ENCODE data around the gene CPSF4L.
A peak's percentile ranks its signal among the peaks of the same experiment; 100 is the strongest.
"Not testable (repeated sequence)": the region's sequence is repeated elsewhere in the genome, so short reads cannot be mapped to it uniquely, and the experiment has no call there.

The CPSF4L gene

DNA sequence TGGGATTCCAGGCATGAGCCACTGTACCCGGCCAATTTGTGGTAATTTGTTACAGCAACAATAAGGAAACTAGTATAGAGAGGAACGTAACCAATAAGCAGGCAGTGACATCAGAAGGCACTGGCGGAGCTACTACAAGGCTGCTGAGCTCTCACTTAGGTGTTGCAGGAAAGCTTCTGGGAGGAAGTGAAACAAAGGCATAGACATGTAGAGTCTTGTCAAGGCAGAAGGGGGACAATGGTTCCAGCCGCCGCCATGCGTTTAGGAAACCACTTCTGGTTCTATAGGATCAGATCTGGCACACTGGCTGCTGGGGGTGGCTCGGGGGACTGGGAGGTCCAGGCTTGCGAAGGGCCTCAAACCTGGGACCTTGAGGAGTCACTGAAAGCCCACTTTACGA is 9.4 kb upstream of the CPSF4L start:
- DNase-seq (ENCODE audit: low read depth, low spot score): peak; percentile 60
- peak overlapping the region; percentile 40 for H3K27ac ChIP-seq

DNA sequence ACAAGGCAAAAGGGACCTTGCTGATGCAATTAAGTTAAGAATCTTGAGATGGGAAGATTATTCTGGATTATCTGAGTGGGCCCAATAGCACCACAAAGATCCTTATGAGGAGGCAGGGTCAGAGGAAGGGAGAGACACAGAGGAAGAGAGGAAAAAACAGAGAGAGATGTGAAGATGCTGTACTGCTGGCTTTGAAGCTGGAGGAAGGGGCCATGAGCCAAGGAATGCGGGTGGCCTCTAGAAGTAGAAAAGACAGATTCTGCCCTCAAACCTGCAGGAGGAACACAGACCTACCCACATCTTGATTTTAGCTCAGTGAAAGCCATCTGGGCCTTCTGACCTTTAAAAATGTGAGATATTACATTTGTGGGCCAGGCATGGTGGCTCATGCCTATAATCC is 8.1 kb upstream of the CPSF4L start:
- H3K27ac ChIP-seq: no peak overlapping the region
- no peak for DNase-seq (ENCODE audit: low read depth, low spot score)

DNA sequence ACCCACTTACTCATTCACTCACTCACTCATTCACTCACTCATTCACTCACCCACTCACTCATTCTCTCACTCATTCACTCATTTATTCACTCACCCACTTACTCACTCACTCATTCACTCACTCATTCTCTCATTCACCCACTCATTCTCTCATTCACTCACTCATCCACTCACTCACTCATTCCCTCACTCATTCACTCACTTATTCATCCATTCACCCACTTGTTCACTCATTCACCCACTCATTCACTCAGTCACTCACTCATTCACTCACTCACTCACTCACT is 7.6 kb upstream of the CPSF4L start:
- no peak for DNase-seq (ENCODE audit: low read depth, low spot score)
- H3K27ac ChIP-seq: no peak overlapping the region

DNA sequence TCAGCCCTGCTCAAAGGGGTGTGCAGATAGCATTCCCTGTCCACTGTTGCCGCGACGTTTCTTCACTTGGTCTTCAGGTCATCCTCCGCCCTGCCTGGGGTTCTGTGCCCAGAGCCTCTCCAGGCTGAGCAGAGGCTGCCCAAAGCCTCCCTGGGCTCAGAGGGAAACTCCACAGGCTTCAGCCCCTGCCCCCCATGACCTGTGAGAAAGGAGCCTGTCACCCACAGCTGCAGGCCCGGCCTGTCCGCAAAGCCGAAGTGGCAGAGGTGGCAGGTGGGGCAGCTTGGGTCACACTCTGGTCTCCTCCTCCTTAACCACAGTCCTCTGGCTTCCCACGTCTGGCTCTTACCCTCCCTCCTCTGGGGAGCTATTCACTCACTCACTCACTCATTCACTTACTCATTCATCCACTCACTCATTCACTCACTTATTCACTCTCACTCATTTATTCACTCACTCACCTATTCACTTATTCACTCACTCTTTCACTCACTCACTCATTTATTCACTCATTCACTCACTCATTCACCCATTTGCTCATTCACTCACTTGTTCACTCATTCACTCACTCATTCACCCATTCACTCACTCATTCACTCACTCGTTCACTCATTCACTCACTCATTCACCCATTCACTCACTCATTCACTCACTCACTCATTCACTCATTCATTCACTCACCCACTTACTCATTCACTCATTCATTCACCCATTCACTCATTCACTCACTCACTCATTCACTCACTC is 7.1 kb upstream of the CPSF4L start:
- no peak for DNase-seq (ENCODE audit: low read depth, low spot score)
- H3K27ac ChIP-seq: no peak overlapping the region

DNA sequence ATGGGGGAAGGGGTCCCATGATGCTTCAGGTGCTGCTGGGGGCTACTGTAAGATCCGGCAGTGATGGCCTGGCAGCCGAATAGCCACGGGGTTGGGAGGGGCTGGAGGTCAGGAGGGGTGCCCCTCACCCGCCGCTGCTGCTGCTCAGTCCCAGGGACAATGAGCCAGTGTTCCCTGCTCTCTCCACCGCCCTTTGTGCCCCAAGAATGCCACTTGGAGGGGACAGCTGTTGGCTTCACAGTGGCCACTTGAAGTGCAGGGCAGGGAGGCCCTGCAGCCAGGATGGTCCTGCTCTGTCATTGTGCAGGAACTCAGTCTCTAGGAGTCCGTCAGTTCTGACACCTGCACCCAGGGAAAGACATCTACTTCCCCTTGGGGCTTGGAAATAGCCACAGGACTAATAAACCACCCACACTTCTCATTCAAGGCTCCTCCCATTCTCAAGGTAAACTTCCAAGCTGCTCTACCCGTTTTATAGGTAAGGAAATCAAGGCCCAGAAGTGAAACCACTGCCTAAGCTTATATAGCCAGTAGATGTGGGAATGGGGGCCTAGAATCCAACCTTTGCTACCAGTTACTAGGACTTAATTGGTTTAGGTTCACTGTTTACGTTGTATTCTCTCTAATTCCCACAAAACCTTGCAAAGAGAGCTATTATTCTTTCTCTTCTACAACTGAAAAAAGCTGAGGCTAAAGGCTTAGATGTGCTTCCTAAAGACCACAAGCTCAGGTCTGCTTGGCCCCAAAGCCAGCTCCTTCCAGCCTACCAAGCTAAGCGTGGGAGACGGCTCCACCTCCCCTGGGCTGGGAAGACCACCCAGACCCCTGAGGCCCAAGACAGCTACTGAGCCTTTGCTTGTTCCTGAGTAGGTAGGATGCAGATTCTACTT is 6.2 kb upstream of the CPSF4L start:
- DNase-seq (ENCODE audit: low read depth, low spot score): no peak
- H3K27ac ChIP-seq: no peak overlapping the region

DNA sequence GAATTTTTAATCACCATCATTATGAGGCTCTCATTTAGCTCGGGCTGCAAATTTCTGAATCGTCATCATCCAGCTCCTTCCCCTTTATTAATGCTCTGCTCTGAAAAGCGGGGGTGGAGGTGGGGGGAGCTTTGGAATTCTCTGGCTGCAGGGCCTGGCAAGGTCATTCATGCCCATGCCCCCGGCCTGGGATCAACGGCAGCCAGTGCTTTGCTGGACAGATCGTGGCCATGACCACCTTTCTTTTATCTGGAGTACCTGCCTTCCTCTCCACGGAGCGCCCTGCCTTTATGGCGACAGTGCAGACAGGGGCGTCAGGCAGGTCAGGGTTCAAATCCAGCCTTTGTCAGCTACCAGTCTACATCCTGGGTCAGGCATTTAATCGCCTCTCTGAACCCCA is 5.1 kb upstream of the CPSF4L start:
- no peak for DNase-seq (ENCODE audit: low read depth, low spot score)
- no peak overlapping the region for H3K27ac ChIP-seq

DNA sequence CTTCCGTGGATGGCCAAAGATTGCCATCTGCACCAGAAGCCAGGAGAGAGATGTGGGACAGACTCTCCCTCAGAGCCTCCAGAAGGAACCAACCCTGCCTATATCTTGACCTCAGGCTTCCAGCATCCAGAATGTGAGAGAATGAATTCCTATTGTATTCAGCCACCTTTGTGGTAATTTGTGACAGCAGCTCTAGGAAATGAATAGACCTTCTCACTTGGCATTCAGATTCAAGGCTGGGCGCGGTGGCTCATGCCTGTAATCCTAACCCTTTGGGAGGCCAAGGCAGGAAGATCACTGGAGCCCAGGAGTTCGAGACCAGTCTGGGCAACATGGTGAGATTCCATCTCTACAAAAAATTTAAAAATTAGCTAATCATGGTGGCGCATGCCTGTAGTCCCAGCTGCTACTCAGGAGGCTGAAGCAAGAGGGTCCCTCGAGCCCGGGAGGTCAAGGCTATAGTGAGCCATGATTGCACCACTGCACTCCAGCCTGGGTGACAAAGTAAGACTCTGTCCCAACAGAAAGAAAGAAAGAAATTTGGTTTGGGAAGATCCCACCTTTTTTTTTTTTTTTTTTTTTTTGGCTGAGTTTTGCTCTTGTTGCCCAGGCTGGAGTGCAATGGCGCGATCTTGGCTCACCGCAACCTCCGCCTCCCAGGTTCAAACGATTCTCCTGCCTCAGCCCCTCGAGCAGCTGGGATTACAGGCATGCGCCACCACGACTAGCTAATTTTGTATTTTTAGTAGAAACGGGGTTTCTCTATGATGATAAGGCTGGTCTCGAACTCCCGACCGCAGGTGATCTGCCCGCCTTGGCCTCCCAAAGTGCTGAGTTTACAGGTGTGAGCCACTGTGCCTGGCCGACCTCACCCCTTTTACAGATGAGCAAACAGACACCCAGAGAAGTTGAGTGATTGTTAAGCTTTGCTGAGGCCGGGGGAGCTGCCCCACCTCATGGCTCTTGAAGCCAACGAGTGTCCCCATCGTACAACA is 4.3 kb upstream of the CPSF4L start:
- DNase-seq (ENCODE audit: low read depth, low spot score): no peak

DNA sequence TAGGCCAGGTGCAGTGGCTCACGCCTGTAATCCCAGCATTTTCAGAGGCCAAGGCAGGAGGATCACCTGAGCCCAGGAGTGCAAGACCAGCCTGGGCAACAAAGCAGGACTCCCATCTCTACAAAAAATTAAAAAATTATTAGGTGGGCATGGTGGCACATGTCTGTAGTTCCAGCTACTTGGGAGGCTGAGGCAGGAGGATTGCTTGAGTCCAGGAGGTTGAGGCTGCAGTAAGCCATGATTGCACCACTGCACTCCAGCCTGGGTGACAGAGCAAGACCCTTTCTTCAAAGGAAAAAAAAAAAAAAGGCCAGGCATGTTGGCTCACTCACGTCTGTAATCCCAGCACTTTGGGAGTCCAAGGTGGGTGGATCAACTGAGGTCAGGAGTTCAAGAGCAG is 2.8 kb upstream of the CPSF4L start:
- H3K27ac ChIP-seq; DNase-seq (ENCODE audit: low read depth, low spot score): not testable (repeated sequence)

More for the DNA sequence above, 4.3 kb upstream of the CPSF4L start:
- H3K27ac ChIP-seq: no peak overlapping the region

DNA sequence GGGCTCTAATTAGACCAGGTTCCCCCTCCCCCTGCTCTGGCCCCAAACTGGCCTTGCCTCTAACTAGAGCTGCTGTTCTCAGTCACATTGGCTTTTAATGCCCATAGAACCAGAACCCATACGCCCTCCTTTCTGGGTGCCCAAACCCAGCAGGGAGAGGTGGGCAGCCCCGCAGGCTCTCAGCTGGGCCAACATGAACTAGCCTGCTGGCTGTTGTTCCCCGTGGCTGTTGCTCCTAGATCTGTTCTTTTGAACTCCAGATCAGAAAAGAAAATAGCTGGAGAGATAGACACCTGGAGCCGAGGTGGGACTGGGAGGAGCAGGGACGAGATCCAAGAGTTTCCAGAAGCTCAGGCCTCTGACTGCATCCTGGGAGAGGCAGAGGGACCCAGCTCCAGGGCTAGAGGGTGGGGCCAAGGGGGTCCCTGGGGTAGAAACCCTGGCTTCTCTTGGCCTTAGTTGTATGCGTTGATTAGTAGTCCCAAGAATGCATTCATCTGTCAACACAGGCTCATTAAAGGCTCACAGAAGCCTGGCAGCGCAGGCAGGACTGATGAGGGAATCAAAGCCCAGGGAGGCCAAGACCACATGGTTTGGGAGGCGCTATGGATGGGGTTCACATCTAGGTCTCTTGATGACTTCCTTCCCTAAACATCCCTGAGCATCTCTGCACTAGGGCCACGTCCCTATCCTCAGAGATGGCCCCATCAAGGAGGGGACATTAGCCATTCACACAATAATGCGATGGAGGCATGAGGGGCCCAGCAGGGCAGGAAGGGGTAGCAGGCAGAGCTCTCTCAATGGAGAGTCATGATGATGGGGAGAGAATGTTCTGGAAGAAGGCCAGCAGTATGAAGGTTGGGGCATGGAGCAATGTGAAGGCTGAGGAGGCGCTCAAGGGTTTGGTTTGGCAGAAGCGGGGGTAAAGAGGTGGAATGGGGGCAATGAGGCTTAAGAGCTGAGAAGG is 1.3 kb upstream of the CPSF4L start:
- DNase-seq (ENCODE audit: low read depth, low spot score): no peak
- peak overlapping the region; percentile 19 for H3K27ac ChIP-seq

DNA sequence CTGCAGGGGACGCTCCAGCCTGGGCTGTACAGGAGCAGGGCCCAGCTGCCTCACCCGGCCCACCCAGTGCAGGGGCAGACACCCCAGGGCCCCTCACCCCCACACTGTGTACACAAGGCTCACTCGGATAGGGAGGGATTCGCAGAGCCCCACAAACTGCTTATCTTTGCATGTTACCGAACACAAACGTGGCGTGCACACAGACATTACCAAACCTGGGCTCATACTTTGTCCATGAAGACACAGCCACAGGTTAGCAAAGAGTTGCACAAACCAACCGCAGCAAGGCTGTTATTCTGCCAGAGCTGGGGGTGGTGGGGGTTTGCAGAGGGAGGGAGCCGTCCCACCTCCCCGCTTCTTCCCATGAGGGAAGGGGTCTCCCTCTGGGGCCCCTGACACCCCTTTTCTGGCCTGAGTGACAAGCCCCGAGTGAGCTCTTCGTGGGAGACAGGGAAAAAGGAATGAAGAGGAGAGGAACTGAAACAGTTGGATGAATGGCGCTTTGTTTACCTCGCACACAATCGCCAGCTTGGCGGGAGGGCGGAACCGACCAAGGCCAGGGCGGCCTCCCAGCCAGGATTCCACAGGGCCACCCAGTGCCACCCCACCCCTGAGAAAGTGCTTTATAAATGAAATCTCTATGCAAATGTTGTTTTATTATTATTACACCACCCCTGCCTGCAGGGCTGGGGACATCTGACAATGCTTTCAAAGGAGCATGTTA is 434 bp upstream of the CPSF4L start:
- peak overlapping the region; percentile 19 for H3K27ac ChIP-seq
- DNase-seq (ENCODE audit: low read depth, low spot score): no peak

DNA sequence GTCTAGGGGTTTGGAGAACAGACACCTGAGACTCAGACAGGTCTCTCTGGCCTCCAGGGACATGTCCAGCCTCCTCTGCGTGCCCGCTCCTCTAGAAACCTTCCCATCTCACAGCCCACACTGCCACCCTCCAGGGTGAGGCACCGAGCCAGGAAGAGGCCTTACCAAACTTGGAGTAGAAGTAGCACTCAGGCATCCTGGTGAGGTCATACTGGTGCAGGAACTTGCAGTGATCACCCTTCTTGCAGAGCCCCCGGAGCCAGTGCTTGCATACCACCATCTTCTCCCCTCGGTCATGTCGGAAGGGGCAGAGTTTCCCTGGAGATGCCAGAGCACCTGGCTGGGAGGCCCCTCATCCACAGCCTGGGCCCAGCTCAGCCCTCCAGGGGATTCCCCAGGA is 4.2 kb downstream of the CPSF4L start:
- no peak overlapping the region for H3K27ac ChIP-seq
- DNase-seq (ENCODE audit: low read depth, low spot score): no peak

DNA sequence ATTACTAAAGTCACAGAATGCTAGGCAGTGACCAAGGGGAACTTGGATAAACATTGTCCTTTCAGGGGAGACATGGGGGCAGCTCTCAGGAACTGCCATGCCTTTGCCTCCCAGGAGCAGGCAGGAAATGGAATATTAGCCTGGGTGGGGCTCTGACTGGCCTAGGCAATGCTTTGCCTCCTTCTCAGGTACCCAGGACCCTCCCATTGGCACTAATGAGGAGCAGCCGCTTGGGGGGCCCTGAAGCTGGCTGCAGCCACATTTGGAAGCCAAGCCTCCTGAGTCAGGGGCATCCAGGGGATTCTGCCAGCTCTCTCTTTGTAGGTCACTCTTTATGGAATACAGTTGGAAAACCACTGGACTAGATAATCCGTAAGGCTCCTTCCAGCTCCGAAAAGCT is 5.5 kb downstream of the CPSF4L start:
- DNase-seq (ENCODE audit: low read depth, low spot score): no peak
- H3K27ac ChIP-seq: no peak overlapping the region

DNA sequence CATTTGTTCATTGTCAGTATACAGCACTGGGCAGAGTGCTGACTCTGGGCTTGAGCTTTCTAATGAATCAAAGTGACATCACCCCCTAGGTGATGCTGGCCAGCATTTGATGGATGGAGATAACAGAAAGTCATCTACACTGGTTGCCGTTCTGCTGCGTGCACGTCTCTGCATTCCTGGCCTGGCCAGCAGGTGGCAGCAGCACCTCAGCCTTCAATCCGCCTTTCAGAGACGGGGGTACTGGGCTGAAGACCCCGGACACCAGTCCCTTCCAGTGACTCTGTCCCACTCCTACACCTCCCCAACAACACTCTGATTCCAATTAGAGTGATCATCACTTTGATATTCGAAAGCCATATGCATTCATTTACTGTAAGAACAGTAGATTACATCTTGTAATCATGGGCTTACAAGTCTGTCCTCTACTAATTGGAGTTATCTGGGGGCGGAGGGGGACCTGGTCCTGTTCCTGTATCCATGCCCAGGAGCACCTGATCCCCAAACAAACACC is 6.0 kb downstream of the CPSF4L start:
- H3K27ac ChIP-seq: no peak overlapping the region
- no peak for DNase-seq (ENCODE audit: low read depth, low spot score)

DNA sequence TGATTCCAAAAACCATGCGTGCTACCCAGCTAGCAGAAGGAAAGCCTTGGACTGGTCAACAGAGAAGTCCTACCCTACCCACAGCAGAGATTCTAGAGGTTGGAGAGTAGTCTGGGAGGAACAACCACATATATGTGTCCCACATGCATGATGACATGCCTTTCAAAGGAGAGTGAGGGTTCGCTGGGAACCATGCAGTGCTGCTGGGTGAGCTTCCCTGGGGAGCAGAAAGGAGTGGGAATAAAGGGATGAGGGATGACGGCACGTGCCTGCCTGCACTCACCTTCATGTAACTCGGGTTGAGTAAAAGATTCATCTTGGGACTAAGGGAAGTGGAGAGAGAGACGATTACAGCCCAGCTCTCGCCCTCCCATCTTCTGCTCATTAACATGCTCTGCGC is 9.8 kb downstream of the CPSF4L start:
- DNase-seq (ENCODE audit: low read depth, low spot score): no peak
- no peak overlapping the region for H3K27ac ChIP-seq

DNA sequence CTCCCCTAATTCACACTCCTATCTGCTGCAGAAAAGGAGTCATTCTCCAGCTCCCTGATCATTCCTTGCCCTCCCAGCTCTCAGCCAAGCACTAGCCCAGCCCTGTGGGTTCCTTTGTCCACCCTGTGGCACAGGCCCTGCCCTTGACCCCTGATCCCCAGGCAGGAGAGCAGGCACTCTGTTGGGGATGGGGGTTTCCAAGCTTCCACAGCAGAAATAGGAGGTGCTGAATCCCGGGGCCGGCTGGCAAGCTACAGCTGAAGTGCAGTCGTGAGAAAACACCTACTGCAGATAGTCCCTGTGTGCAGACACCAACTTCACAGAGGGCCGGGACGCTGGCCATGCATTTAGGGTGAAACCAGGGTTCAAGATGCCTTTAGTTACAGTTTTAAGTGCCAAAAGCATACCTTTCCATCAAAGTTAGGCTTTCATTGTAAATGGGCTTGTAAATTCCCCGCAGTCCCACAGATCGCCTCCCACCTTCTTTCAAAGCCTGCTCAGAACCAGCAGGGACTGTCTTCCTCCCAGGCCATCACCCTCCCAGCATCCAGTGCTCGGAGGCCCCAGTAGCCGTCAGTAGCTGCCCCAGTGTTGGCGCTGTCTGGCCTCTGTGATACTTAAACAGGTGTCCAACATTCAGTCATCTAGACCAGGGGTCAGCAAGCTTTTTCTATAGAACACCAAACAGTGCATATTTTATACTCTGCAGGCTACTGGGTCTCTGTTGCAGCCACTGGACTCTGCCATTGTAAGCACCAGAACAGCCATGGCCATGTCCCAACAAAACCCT is 10.6 kb downstream of the CPSF4L start:
- no peak overlapping the region for H3K27ac ChIP-seq
- DNase-seq (ENCODE audit: low read depth, low spot score): no peak

DNA sequence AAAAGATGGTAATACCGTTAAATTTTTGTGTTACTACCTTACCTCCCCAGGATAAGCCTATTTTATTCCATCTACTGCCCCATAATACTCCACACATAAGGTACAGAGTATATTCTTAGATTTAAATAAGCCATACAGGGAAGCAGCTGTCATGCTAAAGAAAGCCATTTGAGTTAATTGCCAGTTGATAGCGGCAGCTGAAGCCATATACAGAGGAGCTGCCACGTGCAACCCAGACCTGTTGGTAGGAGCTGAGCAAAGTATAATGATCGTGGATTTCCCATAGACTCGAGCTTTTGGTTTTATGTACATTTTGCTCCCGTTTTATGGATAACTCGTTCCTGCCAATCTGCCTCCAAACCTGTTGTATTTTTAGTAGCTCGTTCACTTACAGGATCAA is 12.0 kb downstream of the CPSF4L start:
- no peak for DNase-seq (ENCODE audit: low read depth, low spot score)
- H3K27ac ChIP-seq: no peak overlapping the region

DNA sequence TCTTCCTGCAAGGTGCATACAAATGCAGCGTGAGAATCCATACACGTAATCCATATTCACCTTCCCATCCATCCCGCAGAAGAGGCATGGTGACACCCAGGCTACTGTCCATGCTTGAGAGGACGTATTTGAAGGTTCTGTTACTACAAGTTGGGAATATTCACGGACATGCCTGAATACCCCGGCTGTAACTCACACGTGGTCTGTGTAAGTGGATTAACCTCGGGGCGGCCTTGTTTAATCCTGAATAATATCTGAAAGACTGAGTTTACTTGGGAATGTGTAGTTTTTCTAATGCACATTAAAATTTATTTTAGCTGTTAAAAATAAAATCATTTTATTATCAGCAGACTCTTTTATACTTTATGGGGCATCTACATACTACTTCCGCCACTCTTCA is 13.1 kb downstream of the CPSF4L start:
- no peak for DNase-seq (ENCODE audit: low read depth, low spot score)

DNA sequence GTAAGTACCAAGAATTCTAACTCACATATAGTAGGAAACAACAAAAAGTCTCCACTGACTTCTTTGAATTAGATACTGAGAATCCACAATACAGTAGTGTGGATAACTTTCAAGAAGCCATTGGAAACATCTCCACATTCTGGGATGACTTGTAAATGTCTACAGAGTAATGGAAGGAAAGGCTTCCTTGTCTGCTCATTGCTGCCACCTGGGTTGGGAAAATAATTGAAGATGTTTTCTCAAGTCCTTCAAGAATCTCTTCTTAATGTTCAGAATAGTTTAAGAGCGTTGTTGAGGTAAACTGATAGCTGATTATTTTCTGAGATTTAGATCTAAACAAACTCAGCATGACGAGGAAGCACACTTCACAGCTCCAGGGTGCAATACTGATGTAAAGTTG is 14.0 kb downstream of the CPSF4L start:
- no peak overlapping the region for H3K27ac ChIP-seq
- no peak for DNase-seq (ENCODE audit: low read depth, low spot score)

More for the DNA sequence above, 13.1 kb downstream of the CPSF4L start:
- no peak overlapping the region for H3K27ac ChIP-seq

All from epithelial cell of prostate (primary cell).